Heart left ventricle (tissue), 16 donors: ENCODE results near the gene TACSTD2. TPM values are rescaled to one million over a fixed set of nuclear protein-coding genes. Genes with fewer than 3 reads are reported as not detected.

Experiments used
- ATAC-seq, 4 donors: fragments of 200-7000 bp; cut with Tn5 transposase; one replicate each; pipeline ENCODE4 v1.9.1; 2020 to 2022; ENCODE audit warnings: moderate library complexity in 4 of 4, mild to moderate bottlenecking in 3 of 4, moderate number of reproducible peaks in 1 of 4
- DNase-seq, 5 donors: peaks; one replicate each; pipeline ENCODE4 v3.0.0-alpha.2; 2020
- H3K27ac ChIP-seq, 12 donors: fragments of 200-600 bp; sonication (generic) in 4 of 12; one replicate each; pipeline versions ENCODE4 v1.5.0 to v1.8.0; 2016 to 2022; ENCODE audit warnings: mild to moderate bottlenecking in 2 of 12
- H3K27me3 ChIP-seq, 9 donors: fragments of 200-600 bp; sonication (generic) in 2 of 9; one replicate each; pipeline versions ENCODE4 v1.5.1 to v1.8.0; 2016 to 2022; ENCODE audit warnings: mild to moderate bottlenecking in 3 of 9
- H3K36me3 ChIP-seq, 9 donors: fragments of 200-600 bp; sonication (generic) in 2 of 9; one replicate each; pipeline versions ENCODE4 v1.5.0 to v1.8.0; 2018 to 2022; ENCODE audit warnings: mild to moderate bottlenecking in 2 of 9
- H3K4me1 ChIP-seq, 12 donors: fragments of 200-600 bp; sonication (generic) in 4 of 12; one replicate each; pipeline versions ENCODE4 v1.5.0 to v1.8.0; 2016 to 2022; ENCODE audit warnings: mild to moderate bottlenecking in 3 of 12
- H3K4me3 ChIP-seq, 12 donors: fragments of 200-600 bp; sonication (generic) in 4 of 12; one replicate each; pipeline versions ENCODE4 v1.5.0 to v1.8.0; 2017 to 2022; ENCODE audit warnings: mild to moderate bottlenecking in 9 of 12, moderate library complexity in 4 of 12
- H3K9me3 ChIP-seq, 12 donors: fragments of 200-600 bp; sonication (generic) in 4 of 12; one replicate each; pipeline versions ENCODE4 v1.5.0 to v1.8.0; 2016 to 2022; ENCODE audit warnings: mild to moderate bottlenecking in 1 of 12
- CTCF ChIP-seq, 12 donors: fragments of 200-600 bp; sonication (generic) in 4 of 12; IDR thresholded peaks; one replicate each; pipeline versions ENCODE4 v1.5.0 to v1.8.0; 2018 to 2022; ENCODE audit warnings: antibody characterized with exemption in 12 of 12, mild to moderate bottlenecking in 5 of 12
- POLR2A ChIP-seq, 2 donors: fragments of 450-650 bp; IDR thresholded peaks; one replicate each; pipeline ENCODE4 v1.6.1; 2017; ENCODE audit warnings: antibody characterized with exemption in 2 of 2, mild to moderate bottlenecking in 2 of 2, moderate library complexity in 2 of 2
- WGBS, 4 donors: extraction: QIAGEN DNeasy Blood & Tissue Kit in 2 of 4; methylation state at CpG; one replicate each; pipeline versions ENCODE4 v1.1.5 to v1.1.7; 2013 to 2018; 5-methylcytosine and 5-hydroxymethylcytosine counted together
- intact Hi-C, 10 donors: fragments of 100-400 bp; cut with DNase I; formaldehyde crosslinking; loops; one replicate each; pipeline versions ENCODE4 v1.11.1 to v1.14.2; 2022
- polyA plus RNA-seq, 2 donors: library from polyadenylated mRNA; stranded (reverse); fragments of 200-250 nt; gene quantifications; one replicate each; pipeline ENCODE4 v1.2.3, GENCODE V29; 2013
- total RNA-seq, 9 donors: library from RNA; depleted of rRNA in 2 of 9; stranded (reverse); fragments of >200 nt in 2 of 9; fragmentation: NEBNext Ultra II Directional in 3 of 9; extraction: Animal tissue kit (Norgen Biotek cat#: 25700) in 3 of 9; gene quantifications; one replicate each; pipeline versions ENCODE4 v1.1.0 to v1.2.4, GENCODE V29; 2016 to 2023
- donor health status: ischemic (EF 13 %, LVEDD 7.1; RV severe dilation, severe dysfunction).
- donor health status: healthy with polysubstance abuse.
- donor health status: DM: no; HTN: yes; CAD: no.
- donor health status: DM: no; HTN: no; CAD: no.
- donor health status: ischemic (EF 25% LVEDD 6.9; RV normal size, moderate dysfunction).
- donor health status: ischemic (EF 25% LVEDD 5.7; RV mildly dilated, moderate dysfunction).
- donor health status: healthy.
- donor health status: DM: yes; HTN: yes; CAD: no.
- donor health status: ischemic (EF 35%, LVEDD 5.7; RV mildly dilated, moderate dysfunction).
- donor health status: nonischemic (EF 11% LVEDD 7.7; RV severe dilation, severe dysfunction).
- donor health status: DM: yes; HTN: yes; CAD: no.
- donor health status: PGD.
- donor health status: ischemic (EF 29% LVEDD 5.4; RV normal size, mild dysfunction).
- donor health status: nonischemic (EF 23%, LVEDD 6.1; RV moderate dilation, normal function).

Gene TACSTD2
- total and polyA plus RNA-seq, 11 donors = 0.11 to 0.75 (median 0.15) TPM; not detected in 4

GRCh38 chr1:58546520-58547308, 30.3 kb downstream of the TACSTD2 start, which contains the start of gene OMA1:
OMA1 (minus strand) TSS chr1:58546726; CDS start chr1:58539294, 7,432 bp downstream.
- peak; percentile 94 to 99 (median 97) for TF ChIP-seq CTCF (IDR thresholded peaks at IDR 0.05)
- TF ChIP-seq POLR2A (IDR thresholded peaks at IDR 0.05) = peak in 1 of 2 donors; percentile 83
- peak within 1 kb of the TSS; percentile 96 to 100 (median 99) for H3K27ac ChIP-seq
- intact Hi-C loops = loop anchor here (1.0 to 10.0 kb wide), 8 partner anchors 30 to 1714 kb away; partner anchors contain the start of gene DAB1 (in 2 of the 10)
- WGBS, 4 donors = 1 to 2% (median 1%) methylated on average over 33 to 46 of the region's 46 CpGs
- H3K4me3 ChIP-seq = peak within 1 kb of the TSS; percentile 60 to 97 (median 83)
- H3K4me1 ChIP-seq = peaks cover 0 to 17% (median 11%) of the 10 kb centered on the region in 12 donors
- no peaks in the 10 kb centered on the region for H3K27me3 ChIP-seq
- ATAC-seq (peak; percentile 99), DNase-seq (peak; percentile 97 to 99 (median 99))
- no peaks in the 10 kb centered on the region for H3K36me3 ChIP-seq
- no peaks in the 10 kb centered on the region for H3K9me3 ChIP-seq

GRCh38 chr1:58545591-58546519, 31.2 kb downstream of the TACSTD2 start:
- ATAC-seq (peak; percentile 76 to 92 (median 88)), DNase-seq (peak; percentile 82 to 92 (median 87))
- H3K9me3 ChIP-seq = no peaks in the 10 kb centered on the region
- H3K36me3 ChIP-seq = no peaks in the 10 kb centered on the region
- peak overlapping the region; percentile 60 to 97 (median 83) for H3K4me3 ChIP-seq
- whole genome bisulfite sequencing, 4 donors = 0 to 1% (median 1%) methylated on average over 29 to 43 of the region's 43 CpGs
- intact Hi-C loops = loop anchor here (1.0 to 10.0 kb wide), 8 partner anchors 29 to 1714 kb away; partner anchors contain the start of gene DAB1 (in 2 of the 10)
- peaks cover 0 to 16% (median 11%) of the 10 kb centered on the region in 12 donors for H3K4me1 ChIP-seq
- peak overlapping the region; percentile 96 to 100 (median 99) for H3K27ac ChIP-seq
- no peaks in the 10 kb centered on the region for H3K27me3 ChIP-seq
- TF ChIP-seq POLR2A (IDR thresholded peaks at IDR 0.05) (no peak), CTCF (IDR thresholded peaks at IDR 0.05) (no peak)

- H3K4me3 ChIP-seq = no peak overlapping the region
- H3K27ac ChIP-seq = no peak overlapping the region
- DNase-seq (no peak), ATAC-seq (no peak)
- no peaks in the 10 kb centered on the region for H3K9me3 ChIP-seq
- intact Hi-C loops = loop anchor here in 8 of 10 donors (10.0 kb wide), 3 partner anchors 112 to 1118 kb away; partner anchors contain the start of gene DAB1 (in 2 of the 8)
- WGBS, 4 donors = 81 to 93% (median 87%) methylated on average over 1 of the region's 1 CpG
- no peak for TF ChIP-seq CTCF (IDR thresholded peaks at IDR 0.05)
- no peak for TF ChIP-seq POLR2A (IDR thresholded peaks at IDR 0.05)
- peaks cover 0 to 18% (median 11%) of the 10 kb centered on the region in 12 donors for H3K4me1 ChIP-seq
- H3K36me3 ChIP-seq = peaks cover 0 to 7% (median 4%) of the 10 kb centered on the region in 9 donors
- no peaks in the 10 kb centered on the region for H3K27me3 ChIP-seq
Measured at GRCh38 chr1:58543260-58543659, 33.8 kb downstream of the TACSTD2 start.
